ENCODE results near the gene IKZF5.

- peak; percentile 85 for TF ChIP-seq TAF1 (IDR thresholded peaks at IDR 0.05; ENCODE audit: borderline replicate concordance, low read depth, low read length)
- TF ChIP-seq POLR2A (IDR thresholded peaks at IDR 0.05; ENCODE audit: low read depth, low read length) = peak; percentile 98
- peak; percentile 95 for TF ChIP-seq POLR2AphosphoS5 (IDR thresholded peaks at IDR 0.05; ENCODE audit: low read depth, low read length)
Observed at GRCh38 chr10:123008355-123009104, at the start of gene IKZF5, which contains the start of gene ACADSB.
